HS-5 (cell line): ENCODE data around the gene COPB2.
"Not testable (repeated sequence)": the region's sequence is repeated elsewhere in the genome, so short reads cannot be mapped to it uniquely, and the experiment has no call there.

ENCODE experiments used
- DNase-seq: peaks from one replicate; pipeline ENCODE4 v3.0.0-alpha.2; 2012; ENCODE audit warnings: low read depth

The COPB2 gene

DNA sequence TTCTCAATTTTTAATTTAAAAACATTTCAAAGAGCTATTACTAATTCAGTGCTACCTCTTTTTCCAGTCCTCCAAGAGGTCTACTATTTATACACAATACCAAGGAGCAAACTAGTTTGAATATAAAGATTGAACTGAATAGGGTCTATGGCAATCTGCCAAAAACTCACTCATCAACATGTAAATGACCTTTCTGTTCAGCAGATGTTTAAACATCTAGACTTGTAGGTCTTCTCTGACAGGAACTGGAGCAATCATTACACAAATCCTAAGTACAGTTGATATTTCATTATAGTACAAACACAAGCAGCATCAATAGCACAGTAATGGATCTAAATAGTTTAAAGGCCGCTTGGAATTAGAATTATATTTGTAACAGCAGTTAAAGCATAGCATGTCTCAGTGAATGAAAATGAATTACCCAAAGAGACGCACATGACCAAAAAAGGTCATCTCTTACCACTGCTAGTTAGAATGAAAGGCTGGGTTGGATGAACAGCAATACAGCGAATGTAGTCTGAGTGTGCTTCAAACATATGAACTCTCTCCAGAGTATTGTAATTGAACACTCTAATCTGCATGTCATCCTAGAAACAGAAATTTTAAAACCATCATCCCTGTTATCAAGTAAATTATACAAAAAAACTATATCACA is 10.7 kb downstream of the COPB2 start:
- no peak for DNase-seq

DNA sequence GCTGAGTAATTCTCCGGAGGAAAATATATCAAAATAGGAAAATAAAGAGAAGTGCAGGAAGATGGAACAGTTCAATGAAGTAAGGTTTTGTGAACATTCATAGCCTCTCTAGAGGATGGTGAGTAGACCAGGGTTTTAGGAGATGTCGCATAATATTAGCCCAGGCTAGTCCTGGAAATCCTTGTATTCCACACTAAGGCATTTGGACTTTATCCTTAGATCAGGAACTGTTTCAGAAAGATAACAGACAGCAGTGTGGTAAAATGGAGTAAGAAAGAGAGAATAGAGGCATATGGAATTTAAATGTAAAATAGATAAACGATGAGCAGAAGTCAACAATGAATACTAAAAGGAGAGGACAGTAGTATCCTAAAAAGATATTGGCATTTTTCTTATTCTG is 12.1 kb downstream of the COPB2 start:
- no peak for DNase-seq

DNA sequence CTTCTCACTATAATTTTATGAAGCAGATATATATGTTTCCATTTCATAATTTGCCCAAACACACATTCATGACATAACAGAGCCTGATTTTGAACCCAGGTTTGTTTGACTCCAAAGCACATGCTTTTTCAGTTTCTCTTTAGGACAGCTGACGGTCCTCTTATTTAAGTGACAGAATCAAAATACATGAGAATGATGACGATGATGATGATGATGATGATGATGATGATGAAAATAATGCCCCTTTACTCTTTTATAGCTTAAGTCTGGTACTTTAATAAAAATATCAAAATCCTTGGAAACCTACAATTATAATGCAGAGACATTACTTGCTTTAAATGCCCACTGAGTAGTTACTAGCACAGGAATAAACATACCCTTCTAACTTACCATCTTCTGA is 15.3 kb downstream of the COPB2 start:
- no peak for DNase-seq

DNA sequence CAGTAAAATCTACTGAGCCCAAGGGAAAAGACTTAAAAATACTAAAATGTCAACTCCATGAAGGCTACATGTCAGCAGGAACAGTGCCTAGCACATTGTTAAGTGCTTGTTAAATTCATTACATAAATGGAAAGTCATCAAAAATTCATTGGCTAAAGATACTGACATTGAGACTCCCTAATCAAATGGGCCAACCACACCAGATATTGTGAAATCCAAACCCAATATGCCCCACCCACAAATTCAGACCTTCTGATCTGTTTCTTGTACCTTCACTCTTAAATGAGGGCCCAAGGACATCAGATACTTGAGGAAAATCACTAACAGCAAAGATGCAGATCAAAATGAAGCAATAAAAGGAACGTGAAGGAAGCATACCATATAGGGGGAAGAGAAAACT is 24.9 kb downstream of the COPB2 start:
- DNase-seq: no peak

DNA sequence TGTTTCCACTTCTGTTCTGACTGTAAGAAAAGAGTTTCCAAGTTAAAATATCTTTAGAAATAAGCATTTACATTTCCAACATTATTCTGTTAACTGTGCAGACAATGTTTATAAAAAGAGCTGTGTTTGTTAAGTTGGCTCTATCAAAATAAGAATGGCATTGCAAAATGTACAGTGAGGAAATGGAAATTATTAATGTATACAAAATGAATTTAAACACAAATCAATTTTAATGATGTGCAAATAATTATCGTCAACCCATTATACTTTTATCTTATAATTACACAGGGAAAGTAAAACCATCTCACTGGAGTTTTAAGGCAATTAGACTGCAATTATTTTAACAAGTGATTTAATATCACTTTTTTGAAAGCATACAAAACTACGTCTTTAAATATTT is 28.2 kb downstream of the COPB2 start:
- DNase-seq: no peak

DNA sequence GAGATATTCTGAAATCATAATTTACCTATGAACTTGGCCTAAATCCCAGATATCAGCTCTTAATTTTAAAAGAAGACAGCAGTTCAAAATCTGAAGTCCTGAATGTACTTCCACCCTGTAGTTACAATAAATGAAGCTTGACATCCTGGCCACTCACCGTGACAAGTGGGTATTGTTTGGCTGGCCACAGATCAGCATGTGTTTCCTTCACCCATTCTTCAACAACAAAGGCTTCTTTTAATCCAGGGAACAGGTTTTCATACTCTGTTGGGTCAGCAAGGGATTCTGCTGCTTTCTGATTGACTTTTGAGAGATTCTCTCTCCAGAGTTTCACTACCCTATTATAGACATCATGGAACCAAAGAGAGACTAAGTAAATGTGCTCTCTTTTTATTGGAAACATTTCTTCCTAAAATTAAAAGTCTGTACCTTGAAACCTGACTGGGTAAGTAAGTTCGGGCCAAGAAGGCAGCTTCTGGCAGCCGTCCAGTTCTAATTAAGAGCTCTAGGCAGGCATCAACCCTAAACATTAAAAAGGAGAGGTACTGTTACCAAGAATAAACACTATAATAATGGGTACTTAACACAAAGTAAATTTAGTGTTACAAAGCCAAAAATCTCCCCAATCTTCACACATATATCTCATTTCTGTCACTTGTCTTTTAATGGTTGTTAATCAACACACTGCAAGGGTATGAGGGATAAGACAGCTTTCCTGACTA is 30.4 kb downstream of the COPB2 start:
- no peak for DNase-seq

DNA sequence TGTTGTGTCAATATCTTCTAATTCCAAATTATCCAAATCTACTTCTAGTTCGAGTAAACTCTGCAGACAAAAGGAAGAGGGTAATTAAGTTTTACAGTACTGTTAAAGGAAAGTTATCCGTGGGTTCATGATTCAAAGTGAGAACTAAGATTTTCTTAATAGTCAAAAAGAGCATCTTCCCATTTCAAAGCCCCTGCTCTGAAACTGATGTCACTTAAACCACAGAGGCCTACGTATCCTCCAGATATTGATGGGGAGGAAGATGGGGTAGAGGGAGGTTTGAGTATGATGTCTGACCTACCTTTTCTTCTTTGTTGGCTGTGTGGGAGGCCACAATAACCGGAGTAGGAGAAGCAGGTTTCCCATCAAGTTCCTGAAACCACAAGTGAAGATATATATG is 31.5 kb downstream of the COPB2 start:
- no peak for DNase-seq

GRCh38 chr3:139355891-139356290 is 33.6 kb downstream of the COPB2 start:
- no peak for DNase-seq

DNA sequence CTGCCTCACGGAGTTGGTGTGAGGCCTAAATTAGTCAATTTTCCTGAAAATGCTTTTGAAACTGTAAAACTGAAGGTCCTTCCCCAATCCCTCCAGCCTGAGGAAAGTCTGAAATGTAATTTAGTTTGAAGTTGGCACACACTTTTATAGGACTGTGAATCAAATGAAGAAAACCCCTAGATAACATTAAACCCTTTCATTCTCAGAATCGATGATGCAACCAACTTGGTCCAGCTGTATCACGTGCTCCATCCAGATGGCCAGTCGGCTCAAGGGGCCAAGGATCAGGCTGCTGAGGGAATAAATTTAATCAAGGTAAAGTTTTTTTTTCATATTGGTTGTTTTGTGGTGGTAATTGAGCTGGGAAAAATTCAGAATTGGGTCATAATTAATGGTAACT is 34.0 kb downstream of the COPB2 start:
- no peak for DNase-seq

DNA sequence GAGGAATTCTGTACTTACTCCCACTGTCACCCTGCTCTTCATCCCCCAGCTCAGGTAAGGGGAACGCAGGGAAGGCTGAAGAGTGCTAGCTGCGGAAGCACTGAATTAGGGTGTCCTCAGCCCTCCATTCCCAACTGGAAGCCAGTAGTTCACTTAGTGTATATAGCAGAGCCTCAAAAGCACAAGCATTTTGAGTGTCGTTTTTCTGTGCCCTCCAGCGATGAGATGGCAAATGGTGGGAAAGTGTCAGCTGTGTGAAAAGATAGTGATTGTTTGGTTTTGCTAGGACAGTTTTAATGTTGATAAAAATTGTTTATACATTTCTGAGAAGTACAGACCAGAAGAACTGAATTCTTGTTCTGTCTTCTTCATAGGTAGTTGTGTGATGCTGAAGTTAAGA is 34.8 kb downstream of the COPB2 start:
- no peak for DNase-seq

DNA sequence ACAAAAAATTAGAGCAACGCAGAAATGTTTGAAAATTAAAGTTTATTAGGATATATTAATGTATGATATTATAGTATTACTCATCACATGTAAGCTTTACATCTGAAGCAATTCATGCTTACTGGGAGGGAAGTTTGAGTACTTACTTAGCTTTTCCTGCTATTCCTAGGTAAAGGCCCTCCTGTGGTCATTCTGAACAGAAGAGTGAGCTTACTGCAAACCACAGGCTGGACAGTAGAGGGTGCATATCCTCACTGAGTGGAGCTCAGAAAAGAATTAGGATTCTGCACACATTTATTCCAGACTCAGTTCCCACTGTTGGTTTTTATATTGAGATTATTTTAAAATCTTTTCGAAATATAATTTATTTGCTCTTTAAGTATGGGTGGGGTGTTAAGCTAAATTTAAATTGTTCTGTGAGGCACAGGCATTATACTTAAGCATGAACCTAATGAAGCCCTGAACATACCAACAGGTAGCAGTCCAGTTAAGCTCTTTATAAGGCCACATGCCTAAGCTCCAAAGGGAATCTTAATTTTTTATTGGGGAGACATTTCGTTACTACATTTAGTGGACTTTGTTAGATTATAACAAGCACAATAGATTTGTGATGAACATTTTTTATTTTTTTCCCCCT is 35.4 kb downstream of the COPB2 start:
- peak; percentile 30 for DNase-seq

DNA sequence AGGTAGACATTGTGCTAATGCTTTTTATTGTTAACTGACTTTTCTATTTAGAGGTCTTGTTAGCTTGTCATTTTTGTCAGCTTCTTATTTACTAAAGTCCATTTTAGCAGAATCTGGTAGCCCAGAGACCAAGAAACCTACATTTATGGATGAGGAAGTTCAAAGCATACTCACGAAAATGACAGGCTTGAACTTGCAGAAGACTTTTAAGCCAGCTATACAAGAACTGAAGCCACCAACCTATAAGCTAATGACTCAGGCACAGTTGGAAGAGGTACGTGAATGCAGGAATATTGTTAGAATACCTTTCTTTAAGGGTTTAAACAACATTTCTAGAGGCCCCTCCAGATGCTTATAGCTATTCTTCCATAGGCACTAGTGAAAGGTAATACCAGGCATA is 42.7 kb downstream of the COPB2 start:
- DNase-seq: no peak

DNA sequence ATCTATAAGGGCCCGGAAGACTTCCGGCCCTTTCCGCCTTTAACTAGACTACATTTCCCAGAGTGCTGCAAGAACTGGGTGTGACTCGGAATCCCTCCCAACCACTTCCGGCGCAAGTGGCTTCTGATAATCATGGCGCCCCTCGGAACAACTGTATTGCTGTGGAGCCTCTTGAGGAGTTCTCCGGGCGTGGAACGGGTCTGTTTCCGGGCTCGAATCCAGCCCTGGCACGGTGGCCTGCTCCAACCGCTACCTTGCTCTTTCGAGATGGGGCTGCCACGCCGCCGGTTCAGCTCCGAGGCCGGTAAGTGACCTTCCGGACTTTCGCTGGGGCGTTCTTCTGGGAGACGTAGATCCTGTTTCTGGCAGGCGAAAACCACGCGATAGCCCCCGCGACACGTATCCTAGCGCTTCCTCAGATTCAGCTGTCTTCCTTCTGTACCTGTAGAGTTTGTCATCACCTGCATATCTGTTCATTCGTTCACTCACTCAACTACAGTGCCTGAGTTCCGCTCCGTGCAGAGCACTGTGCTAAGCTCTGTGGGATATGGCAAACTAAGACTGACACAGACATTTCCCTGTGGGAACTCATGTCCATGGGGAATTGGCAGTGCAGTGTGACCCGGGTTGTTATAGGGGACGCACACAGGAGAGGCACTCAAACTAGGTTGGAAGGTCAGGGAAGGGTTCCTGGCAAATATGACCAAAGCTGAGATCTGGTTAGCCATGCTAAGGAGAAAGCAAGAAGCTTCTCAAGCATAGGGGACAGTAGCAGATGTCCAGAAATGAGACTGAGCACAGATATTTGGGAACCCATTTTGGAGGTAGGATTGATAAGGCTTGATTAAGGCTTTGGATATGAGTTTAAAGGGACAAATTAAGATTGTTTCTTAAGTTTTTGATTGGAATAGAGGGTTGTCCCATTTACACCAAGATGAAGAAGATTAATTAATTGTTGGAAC is 45.3 kb downstream of the COPB2 start, which contains the start of gene MRPS22:
Gene MRPS22, plus strand, starts transcription at position 126 of the 962 bp plus-strand sequence. Its CDS starts 7 bp downstream, at position 133.
- peak; percentile 59 for DNase-seq

DNA sequence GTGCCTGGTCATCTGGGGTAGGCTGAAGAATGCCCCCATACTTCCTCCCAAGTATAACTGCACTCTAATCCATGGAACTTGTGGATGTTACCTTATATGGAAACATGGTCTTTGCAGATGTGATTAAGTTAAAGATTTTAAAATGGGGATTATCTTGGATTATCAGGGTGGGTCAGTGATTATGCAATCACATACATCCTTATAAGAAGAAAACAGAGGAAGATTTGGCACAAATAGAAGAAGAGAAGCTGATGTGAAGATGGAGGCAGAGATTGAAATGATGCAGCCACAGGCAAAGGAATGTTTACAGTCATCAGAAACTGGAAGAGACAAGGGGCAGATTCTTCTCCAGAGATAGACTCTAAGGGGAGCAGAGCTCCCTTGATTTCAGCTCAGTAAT is 47.4 kb downstream of the COPB2 start:
- no peak for DNase-seq

DNA sequence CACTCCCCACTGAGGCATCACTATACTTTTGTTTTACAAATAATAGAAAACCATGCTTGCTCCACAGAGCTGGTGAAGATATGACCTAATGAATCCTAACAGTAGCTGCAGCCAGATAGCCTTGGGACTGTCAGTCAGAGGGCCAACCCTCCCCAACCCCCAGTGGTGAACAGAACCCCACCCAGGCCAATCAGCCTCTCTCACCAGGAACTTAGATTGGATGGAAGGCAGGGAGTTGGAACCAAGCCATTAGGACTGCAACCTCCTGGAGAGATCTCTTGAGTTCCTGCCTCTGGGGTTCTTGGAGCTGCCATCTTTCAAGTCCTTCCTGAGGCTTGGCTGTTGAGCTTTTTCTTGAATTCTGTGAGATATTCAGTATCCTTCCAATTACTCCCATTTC is 48.7 kb downstream of the COPB2 start:
- DNase-seq: no peak

DNA sequence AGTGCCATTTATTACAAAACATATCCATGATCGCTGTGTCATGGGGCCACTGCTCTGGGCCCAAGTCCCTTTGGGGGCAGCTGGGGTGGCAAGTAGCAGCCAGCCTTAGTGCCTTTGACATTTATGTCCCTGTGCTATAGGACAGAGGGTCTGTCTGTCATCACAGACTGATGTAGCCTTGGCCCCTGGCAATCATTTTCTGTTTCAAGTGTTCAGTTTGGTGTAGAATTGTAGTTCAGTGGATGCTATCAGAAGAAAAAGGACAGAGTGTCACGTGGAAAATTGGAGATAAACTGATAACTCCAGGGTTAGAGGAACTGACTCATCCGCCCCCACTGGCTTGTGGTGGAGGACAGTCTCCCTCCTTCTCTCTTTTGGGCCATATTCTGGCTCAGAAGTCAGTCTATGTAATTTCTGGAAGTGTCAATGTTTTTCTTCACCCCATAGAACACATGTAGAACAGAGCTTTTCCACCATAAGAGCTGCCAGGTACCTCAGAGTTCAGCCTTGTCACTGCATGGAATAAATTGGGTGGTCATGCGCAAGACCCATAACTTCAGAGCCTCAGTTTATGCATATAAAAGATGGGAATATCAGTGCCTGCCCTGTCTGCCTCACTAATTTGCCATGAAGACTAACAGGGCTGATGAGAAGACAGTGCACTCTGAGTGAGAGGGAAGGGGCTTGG is 50.1 kb downstream of the COPB2 start:
- DNase-seq: no peak

- no peak for DNase-seq
These were observed 51.0 kb downstream of the COPB2 start for GRCh38 chr3:139338405-139338804.

GRCh38 chr3:139334675-139335074 is 54.8 kb downstream of the COPB2 start:
- not testable (repeated sequence) for DNase-seq

DNA sequence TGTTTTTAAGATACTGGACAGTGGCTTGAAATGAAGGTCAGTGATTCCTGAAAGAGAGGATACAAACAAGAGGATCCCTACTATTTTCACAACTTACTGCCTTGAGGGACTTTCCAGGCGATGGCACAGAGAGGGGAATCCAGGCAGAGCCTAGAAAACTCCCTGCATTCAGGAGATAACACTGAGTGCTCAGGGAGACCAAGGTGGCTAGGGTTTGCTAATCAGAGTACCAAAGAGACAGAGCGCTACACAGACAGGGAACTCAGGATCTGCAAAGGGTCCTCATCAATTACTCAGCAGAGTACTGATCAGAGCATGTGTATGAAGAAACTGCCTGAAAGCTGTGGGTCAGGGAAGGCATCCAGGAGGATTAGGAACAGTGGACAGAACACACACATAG is 57.4 kb downstream of the COPB2 start:
- DNase-seq: no peak

- DNase-seq: peak; percentile 40
These were observed 60.0 kb downstream of the COPB2 start for GRCh38 chr3:139329364-139329850.

DNA sequence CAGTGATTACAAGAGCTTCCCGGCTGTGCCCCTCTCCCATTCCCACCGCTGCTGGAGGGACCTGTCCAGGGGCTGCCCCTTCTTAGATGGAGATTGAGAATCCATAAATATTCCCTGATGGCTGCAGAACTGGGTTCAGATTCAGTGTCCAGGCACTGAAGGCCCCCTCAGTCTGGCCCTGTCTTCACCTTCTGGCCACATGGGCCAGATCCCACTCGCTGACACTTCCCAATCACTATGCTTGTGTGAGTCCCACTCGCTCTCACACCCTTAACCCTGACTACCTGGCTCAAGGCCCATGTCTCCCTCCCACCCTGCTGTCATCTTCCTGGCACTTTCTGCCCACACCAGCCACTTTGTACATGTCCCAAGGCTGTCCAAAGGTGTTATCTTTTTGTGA is 61.1 kb downstream of the COPB2 start:
- DNase-seq: no peak
